CD4-positive, alpha-beta T cell treated with Interleukin-6 at 100 ng/mL for 8 hours (primary cell): ENCODE measurements around the gene NWD2.

ENCODE experiments used
- DNase-seq: peaks from one replicate; pipeline ENCODE4 v3.0.0-alpha.2; 2020; ENCODE audit warnings: mixed read lengths, low spot score

NWD2 gene

GRCh38 chr4:37304612-37305011 lies 60.1 kb downstream of the NWD2 start:
- no peak for DNase-seq

- no peak for DNase-seq
Measured at GRCh38 chr4:37305984-37306383, 61.4 kb downstream of the NWD2 start.

- no peak for DNase-seq
Measured at GRCh38 chr4:37317104-37317643, 72.6 kb downstream of the NWD2 start.

GRCh38 chr4:37320513-37321235 lies 76.1 kb downstream of the NWD2 start:
- DNase-seq: no peak

- DNase-seq: no peak
Measured at GRCh38 chr4:37322122-37322521, 77.6 kb downstream of the NWD2 start.

GRCh38 chr4:37324546-37324945 lies 80.0 kb downstream of the NWD2 start:
- no peak for DNase-seq

DNA sequence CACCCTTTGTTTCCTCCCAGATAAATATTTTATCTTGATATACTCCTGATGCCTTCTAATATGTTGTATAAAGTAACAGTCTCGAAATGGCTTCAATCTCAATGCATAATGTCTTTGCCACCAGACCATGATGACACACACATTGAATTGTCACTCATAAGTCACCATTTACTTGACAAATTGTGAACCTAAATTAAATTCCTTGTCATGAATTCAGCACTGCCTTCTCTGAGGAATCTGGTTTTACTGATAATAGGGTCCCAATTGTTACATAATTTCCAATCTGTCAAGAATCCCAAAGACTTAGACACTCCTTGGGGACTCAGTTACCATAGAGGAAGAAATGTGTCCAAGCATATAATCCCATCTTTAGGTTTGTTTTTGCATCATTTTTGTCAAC lies 82.3 kb downstream of the NWD2 start:
- DNase-seq: no peak

GRCh38 chr4:37338972-37339371 lies 94.4 kb downstream of the NWD2 start:
- no peak for DNase-seq

DNA sequence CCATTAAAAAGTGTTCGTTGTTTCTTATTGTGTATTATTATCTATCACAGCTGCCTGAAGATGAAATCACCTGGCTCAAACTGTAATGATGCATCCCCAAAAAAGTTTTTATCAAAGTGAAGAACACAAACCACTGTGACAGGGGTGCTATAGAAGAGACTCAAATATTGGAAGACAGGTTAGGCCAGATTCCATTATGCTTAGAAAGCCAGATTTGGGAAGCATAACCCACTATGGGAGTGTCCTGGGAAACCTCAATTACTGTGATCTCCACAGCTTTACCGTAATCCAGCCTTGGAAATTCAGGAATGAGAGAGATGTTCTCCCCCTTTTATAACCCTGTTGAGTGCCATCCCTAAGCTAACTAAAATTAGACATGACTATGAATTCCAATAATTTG lies 114.2 kb downstream of the NWD2 start:
- DNase-seq: no peak

GRCh38 chr4:37359261-37359660 lies 114.7 kb downstream of the NWD2 start:
- no peak for DNase-seq

- DNase-seq: no peak
Measured at GRCh38 chr4:37365888-37366287, 121.3 kb downstream of the NWD2 start.

- no peak for DNase-seq
Measured at GRCh38 chr4:37367901-37368300, 123.4 kb downstream of the NWD2 start.

- DNase-seq: no peak
Measured at GRCh38 chr4:37370052-37370451, 125.5 kb downstream of the NWD2 start.

- no peak for DNase-seq
Measured at GRCh38 chr4:37381040-37381668, 136.6 kb downstream of the NWD2 start.

GRCh38 chr4:37383579-37384229 lies 139.2 kb downstream of the NWD2 start:
- DNase-seq: no peak

DNA sequence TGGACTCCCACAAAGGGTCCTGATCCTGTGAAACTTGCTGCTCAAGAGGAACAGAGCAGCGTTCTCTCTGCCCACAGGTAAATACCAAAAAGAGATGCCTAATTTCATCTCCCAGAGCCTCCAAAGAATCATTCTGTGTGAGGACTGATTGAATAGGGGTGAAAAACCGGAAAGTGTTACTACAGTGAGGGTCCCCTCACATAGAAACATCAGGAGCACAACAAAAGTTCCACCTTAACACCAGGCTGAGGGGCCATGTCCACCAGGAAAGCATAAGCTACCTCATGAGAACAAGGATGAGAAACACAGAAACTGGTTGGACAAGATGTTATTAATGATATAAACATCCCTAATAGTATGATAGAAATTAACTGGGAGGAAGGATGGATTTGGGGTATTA lies 140.9 kb downstream of the NWD2 start:
- DNase-seq: no peak

GRCh38 chr4:37388681-37389365 lies 144.3 kb downstream of the NWD2 start:
- no peak for DNase-seq

DNA sequence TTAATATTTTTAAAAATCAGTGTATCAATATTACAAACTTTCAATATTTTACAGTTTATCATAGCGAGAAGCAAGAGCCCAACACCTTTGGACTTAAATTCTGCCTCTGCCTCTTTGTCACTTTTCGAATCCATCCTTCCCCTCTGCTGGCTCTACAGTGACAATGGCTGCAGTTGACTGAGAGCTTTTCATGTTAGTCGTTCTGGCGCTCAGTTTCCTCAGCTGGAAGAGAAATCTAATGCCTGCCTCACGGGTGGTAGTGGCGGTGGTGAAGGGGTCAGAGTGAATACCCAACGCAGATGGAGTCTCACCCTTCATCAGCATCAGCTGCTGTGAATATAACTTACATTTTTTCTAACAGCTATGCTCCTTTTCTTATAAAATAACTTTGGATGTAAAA lies 144.8 kb downstream of the NWD2 start:
- DNase-seq: no peak

DNA sequence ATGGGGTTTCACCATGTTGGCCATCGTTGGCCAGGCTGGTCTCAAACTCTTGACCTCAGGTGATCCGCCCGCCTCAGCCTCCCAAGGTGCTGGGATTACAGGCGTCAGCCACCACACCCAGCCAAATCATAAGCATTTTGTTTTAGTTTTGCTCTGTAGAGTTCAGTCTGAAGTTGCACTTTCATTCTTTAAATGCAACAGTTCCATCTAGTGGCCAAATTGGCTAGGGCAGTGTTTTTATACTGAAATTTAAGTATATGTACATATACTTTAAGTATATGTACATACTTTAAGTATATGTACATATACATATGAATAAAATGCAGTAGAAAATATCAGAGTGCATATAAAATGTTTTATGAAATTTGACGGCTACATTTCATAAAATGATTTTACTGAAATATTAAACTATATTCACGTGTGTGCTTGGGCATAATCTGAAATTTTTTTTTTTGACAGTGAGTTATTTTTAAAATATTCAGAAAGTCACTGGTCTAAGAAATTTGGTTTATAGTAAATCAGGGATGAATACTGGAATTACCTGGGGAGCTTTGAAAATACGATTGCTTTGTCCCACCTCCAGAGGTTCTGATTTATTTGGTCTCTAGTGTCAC lies 145.5 kb downstream of the NWD2 start:
- no peak for DNase-seq

GRCh38 chr4:37392521-37393255 lies 148.1 kb downstream of the NWD2 start:
- DNase-seq: no peak

DNA sequence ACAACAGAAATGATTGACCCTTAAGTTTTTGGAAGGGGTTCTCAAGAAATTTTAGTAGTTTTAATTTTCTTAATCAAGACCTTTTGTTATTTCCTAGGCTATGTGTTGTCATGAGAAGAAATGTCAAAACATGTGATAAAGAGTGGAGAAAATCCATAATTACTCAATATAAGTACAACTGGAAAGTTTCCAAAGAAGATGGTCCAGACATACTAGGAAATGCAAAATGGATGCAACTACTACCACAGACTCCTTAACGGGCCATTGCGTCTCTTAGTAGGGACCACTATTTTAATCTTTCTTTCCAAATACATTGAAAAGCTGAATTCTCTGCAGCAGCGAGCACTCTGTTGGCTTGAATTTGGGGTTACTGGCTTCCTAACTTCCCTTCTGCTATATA lies 148.8 kb downstream of the NWD2 start:
- DNase-seq: no peak
